Liver (tissue), 3 donors: ENCODE data around the gene SEPTIN1.

ENCODE experiments used
- CTCF ChIP-seq: fragments of 150-350 bp; IDR thresholded peaks from 2 replicates; pipeline ENCODE4 v1.5.1; 2017; ENCODE audit warnings: improper control_type of control experiment, low read depth, low read length; ENCODE audit not compliant: missing input control
- EGR1 ChIP-seq, 2 donors: IDR thresholded peaks; 2 replicates each; pipeline ENCODE4 v1.6.1; 2016 to 2018; ENCODE audit warnings: antibody characterized with exemption in 2 of 2, low read depth in 2 of 2
- GABPA ChIP-seq, 2 donors: IDR thresholded peaks in 1 of 2; conservative IDR thresholded peaks in 1 of 2; 2 replicates each; pipeline ENCODE4 v1.6.1; 2016; ENCODE audit warnings: antibody characterized with exemption in 2 of 2, mild to moderate bottlenecking in 1 of 2, moderate library complexity in 1 of 2
- JUND ChIP-seq, 2 donors: IDR thresholded peaks; 2 replicates each; pipeline ENCODE4 v1.6.1; 2016; ENCODE audit warnings: antibody characterized with exemption in 2 of 2
- NR2F2 ChIP-seq: IDR thresholded peaks from 2 replicates; pipeline ENCODE4 v1.6.1; 2016; ENCODE audit warnings: antibody characterized with exemption
- REST ChIP-seq: IDR thresholded peaks from 2 replicates; pipeline ENCODE4 v1.6.1; 2016; ENCODE audit warnings: antibody characterized with exemption, mild to moderate bottlenecking
- SP1 ChIP-seq: IDR thresholded peaks from 2 replicates; pipeline ENCODE4 v1.6.1; 2018; ENCODE audit warnings: antibody characterized with exemption, mild to moderate bottlenecking
- TAF1 ChIP-seq: conservative IDR thresholded peaks from 2 replicates; pipeline ENCODE4 v1.6.1; 2016; ENCODE audit warnings: antibody characterized with exemption, mild to moderate bottlenecking
- YY1 ChIP-seq: IDR thresholded peaks from 2 replicates; pipeline ENCODE4 v1.6.1; 2016; ENCODE audit warnings: antibody characterized with exemption, mild to moderate bottlenecking
- TF ChIP-seq, protein P1 (sequence below): IDR thresholded peaks from 2 replicates; pipeline ENCODE4 v1.6.1; 2016; ENCODE audit warnings: antibody characterized with exemption
- TF ChIP-seq, protein P2 (sequence below): IDR thresholded peaks from 2 replicates; pipeline ENCODE4 v1.6.1; 2016; ENCODE audit warnings: antibody characterized with exemption
- donor health status: healthy.
- donor health status: healthy.

DNA sequence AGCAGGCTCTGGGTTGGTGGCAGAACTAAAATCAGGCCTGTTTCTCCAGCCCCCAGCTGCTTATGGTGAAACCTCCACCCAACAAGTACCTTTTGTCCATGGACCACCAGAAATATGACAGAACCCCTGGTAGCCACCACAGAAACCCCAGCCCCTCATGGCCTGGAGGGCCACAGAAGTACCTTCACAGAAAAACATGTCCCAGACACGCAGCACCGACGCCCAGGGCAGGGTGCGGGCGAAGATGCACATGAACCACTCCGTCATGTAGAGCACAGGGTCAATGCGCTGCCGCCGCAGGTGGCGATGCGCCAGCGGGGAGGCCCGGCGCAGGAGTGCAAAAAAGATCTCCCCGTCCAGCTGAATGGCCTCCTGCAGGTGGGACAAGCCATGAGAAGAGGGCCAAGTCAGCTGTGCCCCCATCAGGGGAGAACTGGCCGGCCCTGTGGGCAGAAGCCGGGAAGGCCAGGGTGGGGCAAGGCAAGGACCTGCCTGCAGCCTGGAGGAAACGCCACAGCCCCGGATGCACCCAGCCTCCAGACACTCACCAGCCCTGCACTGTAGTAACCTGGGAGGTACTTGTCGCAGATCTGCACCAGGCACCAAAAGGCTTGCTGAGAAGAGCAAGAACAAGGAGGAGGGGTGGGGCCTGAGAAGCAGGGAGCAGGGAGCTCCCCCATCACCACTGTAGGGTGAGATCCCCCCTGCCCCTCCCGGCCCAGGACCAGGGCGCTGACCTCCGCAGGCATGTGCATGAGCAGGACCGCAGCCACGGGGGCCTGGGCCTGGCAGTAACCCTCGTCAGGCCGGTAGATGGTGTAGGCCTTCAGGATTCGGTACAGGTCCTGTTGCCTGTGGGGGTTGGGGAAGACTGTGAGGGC is 23.1 kb downstream of the SEPTIN1 start:
- no peak for TF ChIP-seq TAF1
- TF ChIP-seq, protein P1, sequence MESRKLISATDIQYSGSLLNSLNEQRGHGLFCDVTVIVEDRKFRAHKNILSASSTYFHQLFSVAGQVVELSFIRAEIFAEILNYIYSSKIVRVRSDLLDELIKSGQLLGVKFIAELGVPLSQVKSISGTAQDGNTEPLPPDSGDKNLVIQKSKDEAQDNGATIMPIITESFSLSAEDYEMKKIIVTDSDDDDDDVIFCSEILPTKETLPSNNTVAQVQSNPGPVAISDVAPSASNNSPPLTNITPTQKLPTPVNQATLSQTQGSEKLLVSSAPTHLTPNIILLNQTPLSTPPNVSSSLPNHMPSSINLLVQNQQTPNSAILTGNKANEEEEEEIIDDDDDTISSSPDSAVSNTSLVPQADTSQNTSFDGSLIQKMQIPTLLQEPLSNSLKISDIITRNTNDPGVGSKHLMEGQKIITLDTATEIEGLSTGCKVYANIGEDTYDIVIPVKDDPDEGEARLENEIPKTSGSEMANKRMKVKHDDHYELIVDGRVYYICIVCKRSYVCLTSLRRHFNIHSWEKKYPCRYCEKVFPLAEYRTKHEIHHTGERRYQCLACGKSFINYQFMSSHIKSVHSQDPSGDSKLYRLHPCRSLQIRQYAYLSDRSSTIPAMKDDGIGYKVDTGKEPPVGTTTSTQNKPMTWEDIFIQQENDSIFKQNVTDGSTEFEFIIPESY, result no peak
- no peak for TF ChIP-seq CTCF
- TF ChIP-seq, protein P2, sequence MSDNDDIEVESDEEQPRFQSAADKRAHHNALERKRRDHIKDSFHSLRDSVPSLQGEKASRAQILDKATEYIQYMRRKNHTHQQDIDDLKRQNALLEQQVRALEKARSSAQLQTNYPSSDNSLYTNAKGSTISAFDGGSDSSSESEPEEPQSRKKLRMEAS, result no peak
- TF ChIP-seq JUND (IDR thresholded peaks at IDR 0.05), result no peak
- TF ChIP-seq GABPA (IDR thresholded peaks at IDR 0.05 in 1 of 2, conservative IDR thresholded peaks at IDR 0.05 in 1 of 2), result no peak
- TF ChIP-seq REST, result no peak
- no peak for TF ChIP-seq SP1
- no peak for TF ChIP-seq NR2F2
- TF ChIP-seq YY1, result no peak
- TF ChIP-seq EGR1 (IDR thresholded peaks at IDR 0.05; ENCODE audit: low read depth in 2 of 2), result no peak
